Measurements from ENCODE around the gene ST7L.
"Not testable (repeated sequence)": the region's sequence is repeated elsewhere in the genome, so short reads cannot be mapped to it uniquely, and the experiment has no call there.

Gene ST7L

DNA sequence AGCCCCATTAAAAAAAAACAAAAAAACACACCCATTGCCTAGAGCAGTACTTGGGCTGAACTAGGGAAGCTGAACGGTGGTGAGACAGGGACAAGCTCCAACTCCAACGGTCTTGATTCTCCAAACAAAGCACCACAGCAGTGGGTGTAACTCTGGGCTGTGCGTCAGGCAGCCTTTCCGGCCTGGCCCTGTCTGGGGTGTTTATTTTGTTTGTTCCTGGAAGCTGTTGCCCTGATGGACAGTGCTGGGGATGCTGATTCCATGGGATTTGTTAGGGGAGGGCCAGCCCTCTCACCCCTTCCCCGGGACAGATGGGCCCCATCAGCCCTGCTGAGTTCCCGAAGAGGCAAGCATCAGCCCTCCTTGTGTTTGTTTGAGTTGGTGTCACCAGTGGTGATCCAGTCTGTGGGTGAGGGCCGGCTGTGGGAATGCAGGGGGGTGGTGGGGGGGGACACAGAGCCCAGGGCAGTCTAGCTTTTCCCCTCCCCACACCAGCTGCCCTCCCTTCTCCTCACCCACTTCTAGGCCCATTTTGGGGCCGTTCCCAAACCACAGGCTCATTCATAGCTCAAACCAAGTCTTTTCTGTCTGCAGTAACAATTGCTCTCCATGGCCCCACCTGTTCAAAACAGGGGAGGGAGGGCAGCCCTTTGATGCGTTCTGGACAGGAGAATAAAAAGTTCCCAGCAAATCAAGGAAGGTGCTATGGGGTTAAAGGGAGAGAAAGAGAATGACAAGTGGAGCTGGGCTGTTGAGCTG lies 105.7 kb downstream of the ST7L start:
- no peak for DNase-seq

DNA sequence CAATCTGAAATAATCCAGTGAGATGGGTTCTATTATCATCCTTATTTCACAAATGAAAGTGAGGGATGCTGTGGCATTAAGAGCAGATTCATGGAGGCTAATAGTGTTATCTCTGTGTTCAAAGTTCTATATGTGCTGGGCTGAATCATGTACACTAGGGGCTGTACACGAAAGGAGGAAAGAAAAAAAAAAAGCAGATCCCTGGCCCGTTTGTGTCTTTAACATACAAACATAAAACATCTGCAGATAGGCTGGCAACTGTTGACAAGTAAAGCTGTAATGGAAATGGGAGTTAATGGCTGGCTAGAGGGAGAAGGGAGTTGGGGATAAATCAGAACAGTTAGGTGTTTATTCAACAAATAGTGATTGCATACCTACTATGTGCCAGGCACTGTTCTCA lies 107.0 kb downstream of the ST7L start:
- DNase-seq: no peak

DNA sequence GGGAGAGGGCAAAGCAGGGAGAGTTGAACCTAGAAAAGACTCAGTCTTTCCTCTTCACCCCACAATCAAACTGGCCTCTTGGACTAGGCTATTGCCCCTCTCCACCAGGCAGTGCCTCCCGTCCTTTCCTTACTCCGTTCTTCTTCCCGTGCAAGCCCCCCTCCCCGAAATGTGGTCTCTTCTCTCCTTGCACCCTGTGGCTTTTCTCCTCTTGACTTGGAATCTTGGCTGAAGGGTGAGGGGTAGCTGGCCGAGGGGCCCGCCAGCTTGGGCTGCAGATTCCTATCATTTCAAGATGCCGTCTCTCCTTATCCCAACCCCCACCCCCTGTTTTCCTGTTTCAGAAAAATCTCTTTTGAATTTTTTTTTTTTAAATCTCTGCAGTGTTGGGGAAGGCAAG lies 108.6 kb downstream of the ST7L start:
- no peak for DNase-seq

DNA sequence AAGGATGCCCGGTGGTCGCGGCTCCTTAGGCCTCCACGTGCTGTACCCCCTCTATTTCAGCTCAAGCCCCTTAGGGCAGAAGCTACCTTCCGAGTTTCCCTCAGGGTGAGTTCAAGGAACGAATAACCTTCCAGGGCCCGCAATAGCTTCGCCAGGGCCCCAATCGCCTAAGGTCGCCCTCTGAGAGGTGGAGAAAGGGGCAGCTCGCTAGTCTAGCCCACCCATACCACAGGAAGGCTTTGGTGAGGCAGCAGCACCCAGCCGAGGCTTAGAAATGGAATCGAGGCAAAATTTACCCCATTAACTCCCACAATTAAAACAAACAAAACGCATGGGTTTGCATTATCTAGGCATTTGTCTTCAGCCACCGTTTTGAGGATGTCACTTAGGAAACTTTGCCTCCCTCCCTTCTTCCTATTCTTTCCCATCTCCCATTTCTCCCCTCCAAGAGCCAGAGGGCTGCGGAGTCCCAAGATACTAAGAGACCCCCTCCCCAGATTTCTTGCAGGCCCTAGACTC lies 109.2 kb downstream of the ST7L start:
- no peak for DNase-seq

DNA sequence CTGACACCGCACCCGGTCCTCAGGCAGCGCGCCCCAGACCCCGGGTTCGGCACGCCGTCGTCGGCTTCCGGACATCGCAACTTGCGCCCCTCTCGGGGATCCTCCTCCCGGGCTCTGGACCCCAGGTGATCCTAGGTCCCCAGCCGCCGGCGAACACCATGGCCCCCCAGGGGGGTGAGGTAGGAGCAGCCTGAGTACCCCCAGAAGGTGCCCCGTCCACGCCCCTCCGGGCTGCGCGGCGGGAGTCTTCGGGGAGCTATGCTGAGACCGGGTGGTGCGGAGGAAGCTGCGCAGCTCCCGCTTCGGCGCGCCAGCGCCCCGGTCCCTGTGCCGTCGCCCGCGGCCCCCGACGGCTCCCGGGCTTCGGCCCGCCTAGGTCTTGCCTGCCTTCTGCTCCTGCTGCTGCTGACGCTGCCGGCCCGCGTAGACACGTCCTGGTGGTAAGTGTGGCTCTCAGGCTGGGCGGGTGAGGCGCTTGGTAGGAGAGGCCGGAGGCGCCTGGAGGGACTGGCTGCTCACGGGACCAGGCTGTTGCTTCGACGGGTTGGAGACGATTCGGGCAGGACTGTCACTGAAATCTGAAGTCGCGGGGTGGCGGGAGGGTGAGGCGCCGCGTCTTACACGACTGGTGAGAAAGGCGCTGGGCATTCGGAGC lies 109.8 kb downstream of the ST7L start:
- DNase-seq: peak; percentile 8

DNA sequence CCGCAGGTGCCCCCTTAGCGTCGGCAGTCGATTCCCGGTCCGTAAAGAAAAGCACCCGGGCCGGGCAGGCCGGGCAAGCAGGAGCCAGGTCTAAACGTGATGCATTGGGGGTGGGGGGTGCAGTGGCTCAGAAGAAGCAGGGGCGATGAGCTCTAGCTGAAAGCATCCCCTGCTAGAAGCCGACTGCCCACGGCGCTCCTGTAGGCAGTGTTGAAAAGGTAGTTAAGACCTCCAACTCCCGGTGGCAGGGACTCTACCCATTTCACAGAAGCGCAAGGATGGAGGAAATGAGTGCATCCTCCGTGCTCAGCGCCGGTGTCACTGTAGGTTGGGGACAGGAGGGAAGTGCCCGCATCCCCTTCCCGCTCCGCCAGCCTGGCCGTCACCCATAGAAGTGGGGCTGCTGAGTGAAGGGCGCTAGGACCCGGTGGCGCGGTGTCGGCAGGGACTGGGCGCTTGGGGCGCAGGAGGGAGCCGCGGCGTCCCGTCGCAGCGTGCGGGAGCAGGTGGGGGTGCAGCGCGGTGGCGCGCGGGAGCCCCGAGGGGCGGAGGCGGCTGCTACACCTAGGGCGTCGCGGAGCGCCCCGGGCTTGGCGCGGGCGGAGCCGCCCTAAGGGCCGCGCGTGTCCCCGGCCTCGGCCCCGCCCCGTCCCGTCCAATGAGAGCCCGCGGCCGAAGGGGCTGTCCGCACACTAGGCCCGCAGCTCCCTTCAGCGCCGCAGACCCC lies 110.5 kb downstream of the ST7L start, which contains the start of gene WNT2B:
TSS of gene WNT2B (plus strand) at position 688 of the 727 bp plus-strand sequence. CDS start 298 bp downstream, outside the sequence.
- DNase-seq: peak; percentile 54

DNA sequence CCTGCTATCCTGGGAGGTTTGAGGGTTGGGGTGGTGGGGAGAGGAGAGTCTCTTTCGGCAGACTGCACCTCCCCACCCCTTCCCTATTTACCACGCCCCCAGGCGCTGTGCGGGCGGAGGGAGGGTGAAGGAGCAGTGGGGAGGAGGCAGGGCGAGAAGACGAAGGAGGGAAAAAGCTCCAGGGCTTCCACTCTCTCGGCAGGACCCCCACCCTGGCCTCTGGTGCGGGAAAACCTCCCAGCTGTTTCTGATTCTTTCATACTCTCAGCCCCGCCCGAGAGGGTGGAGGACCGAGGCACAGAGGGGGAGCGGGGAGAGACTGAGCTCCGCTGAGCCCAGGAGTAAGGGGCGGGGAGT lies 111.0 kb downstream of the ST7L start:
- DNase-seq: peak; percentile 25

DNA sequence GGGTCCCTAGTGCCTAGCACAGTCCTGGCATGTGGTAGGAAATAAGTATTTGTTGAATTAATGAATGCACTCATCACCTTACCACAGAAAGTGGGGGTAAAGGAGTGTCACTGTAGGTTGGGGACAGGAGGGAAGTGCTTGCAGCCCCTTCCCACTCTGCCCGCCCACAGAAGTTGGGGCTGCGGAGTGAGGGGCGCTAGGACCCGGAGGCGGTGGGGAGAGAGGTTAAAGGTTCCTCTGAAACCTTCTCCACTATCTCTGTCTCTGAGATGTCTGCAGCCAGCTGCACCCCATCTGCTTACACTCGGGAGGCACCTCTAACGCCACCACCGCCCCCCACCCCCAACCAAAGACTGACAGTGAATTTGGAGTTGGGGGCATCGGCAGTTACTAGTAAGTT lies 111.6 kb downstream of the ST7L start:
- no peak for DNase-seq

DNA sequence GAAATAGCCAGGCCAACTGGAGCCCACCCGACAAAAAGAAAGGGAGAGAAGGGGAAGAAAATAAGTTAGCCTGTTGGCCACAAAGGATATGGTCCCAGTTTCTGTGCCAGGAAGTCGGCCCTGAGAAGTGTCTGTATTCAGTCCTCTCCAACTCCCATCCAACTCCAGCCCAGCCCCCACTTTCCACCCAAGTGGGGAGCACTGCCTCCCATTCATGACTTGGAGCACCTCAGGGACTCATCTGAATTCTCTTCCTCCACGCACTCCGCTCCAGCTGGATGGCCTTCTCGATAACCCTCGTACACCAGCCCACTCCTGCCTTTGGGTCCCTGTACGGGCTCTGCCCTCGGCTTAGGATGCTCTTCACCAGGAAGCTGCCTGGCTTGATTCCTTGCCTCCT lies 112.2 kb downstream of the ST7L start:
- no peak for DNase-seq

DNA sequence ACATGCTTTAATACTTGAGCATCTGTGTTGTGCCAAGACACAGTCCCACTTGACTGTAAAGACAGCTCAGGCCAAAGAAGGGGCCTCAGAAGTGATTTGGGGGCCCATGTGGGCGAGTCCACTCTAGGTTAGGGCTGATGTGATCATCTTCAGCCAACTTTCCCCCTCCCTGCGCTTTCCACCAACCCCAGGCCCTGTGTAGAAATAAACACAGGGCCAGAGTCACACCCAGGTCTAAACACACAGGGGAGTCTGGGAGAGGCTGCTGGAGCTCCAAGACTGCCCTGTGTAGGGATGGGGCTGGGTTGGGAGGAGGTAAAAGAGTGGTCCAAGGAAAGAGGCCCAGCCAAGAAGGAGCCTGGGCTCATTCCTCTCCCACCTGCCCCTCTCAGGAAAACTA lies 112.6 kb downstream of the ST7L start:
- DNase-seq: no peak

DNA sequence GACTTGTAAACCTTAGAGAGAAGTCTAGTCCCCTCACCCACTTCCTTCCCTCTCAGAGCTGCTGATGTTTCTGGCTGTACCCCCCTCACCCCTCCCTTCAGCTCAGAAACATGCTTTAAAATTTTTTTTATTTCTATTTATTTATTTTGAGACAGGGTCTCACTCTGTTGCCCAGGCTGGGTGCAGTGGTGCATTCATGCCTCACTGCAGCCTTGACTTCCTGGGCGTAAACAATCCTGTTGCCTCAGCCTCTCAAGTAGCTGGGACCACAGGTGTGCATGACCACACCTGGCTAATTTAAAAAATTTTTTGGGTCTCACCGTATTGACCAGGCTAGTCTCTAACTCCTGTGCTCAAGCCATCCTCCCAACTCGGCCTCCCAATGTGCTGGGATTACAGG lies 113.1 kb downstream of the ST7L start:
- no peak for DNase-seq

DNA sequence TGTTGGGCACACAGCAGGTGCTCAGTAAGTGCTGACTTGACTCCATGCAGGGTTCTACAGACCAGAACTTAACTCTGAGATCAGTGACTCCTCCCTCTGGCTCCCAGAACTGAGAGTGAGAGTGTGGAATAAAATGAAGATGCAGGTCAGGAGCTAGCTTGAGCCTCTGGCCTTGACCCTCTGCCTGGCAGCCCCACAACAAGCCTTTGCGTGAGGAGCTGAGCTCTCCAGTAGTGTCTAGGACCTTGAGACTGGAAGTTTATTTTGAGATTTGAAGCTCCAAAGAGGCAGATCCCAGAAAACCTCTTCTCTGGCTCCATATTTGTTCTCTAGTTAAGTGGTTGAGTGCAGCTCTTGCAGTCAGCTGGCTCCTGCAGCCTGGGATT lies 113.5 kb downstream of the ST7L start:
- DNase-seq: no peak

DNA sequence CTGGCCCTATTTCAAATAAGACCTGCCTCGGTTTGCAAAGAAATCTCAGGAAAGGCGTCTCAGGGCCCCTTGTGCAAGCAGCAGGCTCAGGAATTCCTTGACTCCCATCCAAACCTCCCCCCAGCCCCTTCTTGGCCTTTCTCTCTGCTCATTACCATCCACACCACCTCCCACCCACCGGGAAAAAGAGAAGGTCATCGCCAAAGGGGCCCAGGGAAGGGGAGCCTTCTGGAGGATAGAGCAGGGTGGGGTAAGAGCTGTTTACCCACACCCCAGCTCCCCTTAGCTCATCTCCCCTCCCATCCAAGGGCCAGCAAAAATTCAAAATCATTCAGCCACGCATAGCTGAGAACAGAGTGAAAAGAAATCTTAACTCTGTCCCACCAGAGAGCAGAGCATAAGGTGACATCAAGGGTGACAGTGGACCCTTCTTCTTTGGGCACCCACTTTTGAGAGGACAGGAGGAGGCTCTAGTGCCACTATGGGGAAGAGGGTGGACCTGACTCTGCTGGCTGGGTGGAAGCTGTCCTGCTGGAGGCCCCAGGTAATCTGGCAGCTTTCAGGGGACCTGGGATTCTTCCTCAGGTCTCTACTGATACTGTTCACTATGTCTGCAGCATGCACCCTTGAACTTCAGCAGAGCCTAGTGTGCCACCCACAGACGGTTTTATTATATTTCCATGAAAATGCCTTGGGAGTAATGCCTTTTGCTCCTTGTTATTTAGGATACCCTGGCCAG lies 114.1 kb downstream of the ST7L start:
- DNase-seq: no peak

DNA sequence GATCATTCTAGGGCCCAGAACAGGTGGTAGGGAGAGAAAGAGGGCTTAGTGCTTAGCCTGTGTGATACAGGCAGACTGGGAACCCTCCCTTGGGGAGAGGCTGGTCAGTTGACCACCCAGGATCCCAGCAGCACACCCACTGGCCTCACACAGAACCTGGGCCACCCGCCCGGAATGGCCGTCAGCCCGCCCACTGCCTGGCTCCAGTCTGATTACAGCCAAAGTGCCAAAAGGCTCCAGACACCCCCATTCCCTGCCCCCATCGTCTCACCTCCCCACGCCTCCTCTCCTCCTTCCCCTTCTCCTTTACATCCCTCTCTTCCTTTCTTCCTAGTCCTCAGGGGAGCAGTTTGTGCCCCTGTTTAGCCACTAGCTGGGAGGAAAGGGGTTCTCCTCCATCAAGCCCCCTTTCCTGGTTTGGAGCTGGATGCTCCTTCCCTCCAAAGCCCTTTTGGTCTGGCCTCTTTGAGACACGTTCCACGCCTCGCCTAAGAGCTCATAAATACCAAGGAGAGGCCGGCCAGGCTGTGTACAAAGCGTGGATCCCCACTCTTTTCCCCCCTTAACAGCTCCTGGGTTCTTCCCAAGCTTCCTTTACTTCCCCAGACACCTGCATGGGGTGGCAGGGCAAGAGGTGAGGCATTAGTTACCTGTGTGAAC lies 114.8 kb downstream of the ST7L start:
- no peak for DNase-seq

DNA sequence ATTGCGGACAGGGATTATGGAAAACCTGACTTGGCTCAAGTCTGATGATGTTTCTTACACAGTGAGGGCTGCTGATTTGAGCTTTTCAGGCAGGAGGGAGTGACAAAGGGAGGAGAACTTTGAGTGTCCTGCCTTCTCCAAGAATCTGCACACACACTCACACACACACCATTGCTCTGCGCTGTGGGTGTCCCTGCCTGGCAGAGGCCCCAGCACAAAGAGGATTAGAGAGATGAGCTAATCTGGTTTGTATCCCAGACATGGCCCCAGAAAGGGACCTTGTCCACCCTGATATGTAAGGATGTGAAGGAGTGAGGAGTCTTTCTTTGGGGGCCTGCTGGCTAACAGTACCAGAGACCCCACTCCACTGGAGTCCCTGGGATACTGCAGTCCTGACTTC lies 116.1 kb downstream of the ST7L start:
- DNase-seq: no peak

DNA sequence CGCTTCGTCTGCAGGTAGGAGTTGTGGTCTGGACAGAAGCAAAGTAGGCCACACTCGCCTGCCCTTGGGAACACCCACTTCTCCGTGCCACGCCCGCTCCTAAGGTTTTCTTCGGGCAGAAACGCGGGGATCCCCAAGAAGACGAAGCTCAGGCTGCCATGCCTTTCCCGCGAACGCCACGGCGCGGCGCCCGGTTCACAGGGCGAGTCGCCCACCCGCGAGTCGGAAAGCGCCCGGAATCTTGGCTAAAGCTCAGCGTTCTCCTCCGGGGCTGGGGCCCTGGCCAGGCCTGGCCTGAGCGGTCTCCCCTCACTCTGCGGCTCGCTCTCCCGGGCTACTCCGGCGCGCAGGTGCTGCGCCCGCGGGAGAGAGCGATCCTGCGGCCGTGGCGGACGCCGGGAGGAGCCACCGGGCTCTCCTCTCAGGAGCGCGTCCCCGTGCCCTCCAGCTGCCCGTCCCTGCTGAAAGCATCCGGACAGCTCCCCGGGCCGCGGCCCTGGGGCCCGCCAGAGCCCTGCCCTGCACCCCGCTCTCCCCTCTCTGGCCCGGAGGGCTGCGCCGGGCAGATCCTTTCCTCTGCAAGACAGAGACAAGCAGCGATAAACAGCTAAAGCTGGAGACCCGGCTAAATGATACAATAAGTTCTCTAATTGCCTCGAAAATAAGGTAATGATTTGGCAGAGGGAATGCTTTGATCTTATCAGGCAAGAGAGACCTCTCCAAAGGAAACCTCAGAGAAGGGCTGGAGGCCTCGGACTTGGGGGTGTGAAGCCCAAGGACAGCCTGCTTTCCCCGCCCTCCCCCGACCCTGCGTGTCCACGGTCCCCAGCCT lies 116.9 kb downstream of the ST7L start:
- DNase-seq: peak; percentile 52

DNA sequence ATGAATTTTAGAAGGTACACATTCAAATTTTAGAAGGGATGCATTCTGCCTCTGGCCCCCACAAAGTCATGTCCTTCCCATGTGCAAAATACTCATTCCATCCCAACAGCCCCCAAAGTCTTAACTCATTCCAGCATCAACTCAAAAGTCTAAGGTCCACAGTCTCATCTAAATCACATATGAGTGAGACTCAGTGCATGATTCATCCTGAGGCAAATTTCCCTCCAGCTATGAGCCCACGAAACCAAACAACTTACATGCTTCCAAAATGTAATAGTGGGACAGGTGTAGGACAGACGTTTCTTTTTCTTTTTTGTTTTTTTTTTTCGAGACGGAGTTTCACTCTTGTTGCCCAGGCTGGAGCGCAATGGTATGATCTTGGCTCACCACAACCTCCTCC lies 122.7 kb downstream of the ST7L start:
- DNase-seq: no peak

DNA sequence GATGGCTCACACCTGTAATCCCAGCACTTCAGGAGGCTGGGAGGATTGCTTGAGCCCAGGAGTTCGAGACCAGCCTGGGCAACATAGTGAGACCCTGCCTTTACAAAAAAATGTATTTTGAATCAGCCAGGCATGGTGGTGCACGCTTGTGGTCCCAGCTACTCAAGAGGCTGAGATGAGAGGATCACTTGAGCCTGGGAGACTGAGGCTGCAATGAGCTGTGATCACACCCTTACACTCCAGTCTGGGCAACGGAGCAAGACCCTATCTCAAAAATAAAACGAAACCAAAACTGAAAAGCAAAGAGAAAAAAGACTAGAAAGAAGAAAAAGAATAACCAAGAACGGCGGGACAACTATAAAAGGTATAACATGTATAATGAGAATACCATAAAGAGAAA lies 125.6 kb downstream of the ST7L start:
- DNase-seq: no peak

DNA sequence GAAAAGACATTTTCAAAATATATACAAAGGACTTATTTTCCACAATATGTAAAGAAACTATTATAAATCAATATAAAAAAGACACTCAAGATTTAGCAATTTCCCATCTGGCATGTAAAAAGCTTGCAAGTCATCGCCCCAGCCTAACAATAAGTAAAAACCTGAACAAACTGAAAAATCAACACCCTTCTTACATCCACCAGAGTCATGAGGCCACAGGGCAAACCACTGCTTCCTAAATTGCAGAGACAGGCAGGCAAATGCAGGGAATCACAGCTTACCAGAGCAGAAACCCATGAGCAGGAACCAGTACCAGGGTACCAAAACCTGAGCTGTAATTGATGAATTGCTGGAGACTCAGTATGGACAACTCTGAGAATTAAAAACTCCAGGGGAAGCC lies 126.9 kb downstream of the ST7L start:
- DNase-seq: no peak

DNA sequence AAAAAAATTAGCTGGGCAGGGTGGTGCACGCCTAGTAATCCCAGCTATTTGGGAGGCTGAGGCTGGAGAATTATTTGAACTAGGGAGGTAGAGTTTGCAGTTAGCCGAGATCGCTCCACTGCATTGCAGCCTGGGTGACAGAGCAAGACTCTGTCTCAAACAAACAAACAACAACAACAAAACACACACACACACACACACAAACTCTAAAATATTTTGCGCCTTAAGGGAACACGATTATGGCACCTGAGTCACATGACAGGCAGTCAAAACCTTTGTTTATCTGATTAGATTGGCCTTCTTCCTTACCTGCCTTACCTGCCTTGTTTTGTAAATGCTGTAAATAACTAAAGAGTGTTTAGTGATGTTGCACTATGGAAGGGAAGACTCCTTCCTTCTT lies 130.8 kb downstream of the ST7L start:
- no peak for DNase-seq

DNA sequence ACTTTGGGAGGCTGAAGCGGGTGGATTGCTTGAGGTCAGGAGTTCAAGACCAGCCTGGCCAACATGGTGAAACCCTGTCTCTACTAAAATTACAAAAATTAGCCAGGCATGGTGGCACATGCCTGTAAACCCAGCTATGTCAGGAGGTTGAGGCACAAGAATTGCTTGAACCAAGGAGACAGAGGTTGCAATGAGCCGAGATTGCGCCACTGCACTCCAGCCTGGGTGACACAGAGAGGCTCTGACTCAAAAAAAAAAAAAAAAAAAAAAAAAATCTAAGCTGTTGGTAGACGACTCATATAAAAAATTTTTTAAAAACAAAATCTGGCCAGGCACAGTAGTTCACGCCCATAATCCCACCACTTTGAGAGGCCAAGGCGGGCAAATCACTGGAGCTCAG lies 131.3 kb downstream of the ST7L start:
- DNase-seq: not testable (repeated sequence)

DNA sequence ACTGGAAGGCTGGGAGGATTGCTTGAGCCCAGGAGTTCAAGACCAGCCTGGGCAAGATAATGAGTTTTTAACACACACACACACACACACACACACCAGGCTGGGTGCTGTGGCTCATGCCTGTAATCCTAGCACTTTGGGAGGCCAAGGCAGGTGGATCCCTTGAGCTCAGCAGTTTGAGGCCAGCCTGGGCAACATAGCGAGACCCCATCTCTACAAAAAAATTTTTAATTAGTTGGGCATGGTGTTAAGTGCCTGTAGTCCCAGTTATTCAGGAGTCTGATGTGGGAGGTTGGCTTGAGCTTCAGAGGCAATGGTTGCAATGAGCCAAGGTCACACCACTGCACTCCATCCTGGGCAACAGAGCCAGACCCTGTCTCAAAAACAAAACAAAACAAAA lies 132.9 kb downstream of the ST7L start:
- not testable (repeated sequence) for DNase-seq

Measured in CD4-positive, alpha-beta T cell treated with Interleukin-21 for 1 hour (primary cell).